Suprapubic skin (tissue), 3 donors: ENCODE data around the gene RC3H1.

Source experiments
- CTCF ChIP-seq, 2 donors: fragments of 200-600 bp in 1 of 2; fragments of 450-650 bp in 1 of 2; sonication (generic) in 1 of 2; IDR thresholded peaks; one replicate each; pipeline ENCODE4 v1.5.1; 2016 to 2019; ENCODE audit warnings: antibody characterized with exemption in 2 of 2, mild to moderate bottlenecking in 1 of 2, moderate library complexity in 1 of 2
- EP300 ChIP-seq: sonication (generic); formaldehyde crosslinking; IDR thresholded peaks from one replicate; pipeline ENCODE4 v1.6.1; 2017; ENCODE audit warnings: antibody characterized with exemption

- TF ChIP-seq CTCF (IDR thresholded peaks at IDR 0.05) (no peak), EP300 (no peak)
Measured at GRCh38 chr1:173893611-173894010, 128.5 kb downstream of the RC3H1 start.
